OCI-LY3 (cell line): ENCODE results near the gene TIGIT.

ENCODE experiments used
- CTCF ChIP-seq: fragments of 200-600, 300-600 bp; sonication (generic); IDR thresholded peaks from 2 replicates; pipeline ENCODE4 v1.5.1; 2014; ENCODE audit warnings: antibody characterized with exemption, low read length, low read depth
- EZH2phosphoT487 ChIP-seq: fragments of 200-600 bp; shearing (Covaris generic); IDR thresholded peaks from 2 replicates; pipeline ENCODE4 v1.6.1; 2018; ENCODE audit warnings: antibody characterized with exemption, mixed run types, low read depth

DNA sequence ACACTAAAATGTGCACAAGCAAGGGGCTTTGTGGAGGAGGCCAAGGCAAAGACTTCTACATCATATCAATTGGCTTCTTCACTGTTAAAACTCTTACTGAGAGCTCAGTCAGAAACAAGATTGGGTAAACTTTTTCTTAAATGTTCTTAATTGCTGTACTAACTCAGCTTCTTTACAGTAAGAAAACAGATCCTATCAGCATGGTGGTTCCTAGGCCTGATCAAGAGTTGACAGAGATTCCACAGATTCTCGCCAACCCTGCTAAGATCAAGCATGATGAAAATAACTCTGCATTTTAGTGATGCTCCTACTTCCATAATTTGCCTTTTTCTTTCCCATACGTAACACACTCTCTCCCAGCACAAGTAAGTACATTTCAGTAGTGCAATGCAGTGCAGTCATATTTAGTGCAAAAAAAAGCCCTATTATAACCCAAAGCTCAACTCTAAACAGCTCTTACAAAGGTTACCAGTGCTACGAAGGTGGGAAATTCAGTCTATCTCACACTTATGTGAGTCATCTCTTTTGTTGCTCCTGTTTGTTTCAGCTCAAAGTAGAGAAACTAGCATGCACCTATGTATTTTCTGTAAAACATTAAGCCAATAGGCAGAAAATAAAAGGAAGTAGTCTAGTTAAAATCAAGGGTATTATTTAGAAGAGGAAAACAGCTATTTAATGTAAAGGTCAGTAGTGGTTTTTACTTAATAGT lies 29.9 kb downstream of the TIGIT start:
- TF ChIP-seq EZH2phosphoT487 = no peak
- TF ChIP-seq CTCF = no peak
